Thoracic aorta (tissue), 2 donors: Measurements from ENCODE around the gene SUPT4H1. TPM values are rescaled to one million over a fixed set of nuclear protein-coding genes. Genes with fewer than 3 reads are reported as not detected.

ENCODE experiments used
- ATAC-seq: fragments of 150-250 bp; one replicate; pipeline ENCODE4 v1.8.0; 2017; ENCODE audit warnings: low read depth; ENCODE audit not compliant: insufficient number of reproducible peaks, low FRiP score
- DNase-seq: peaks from one replicate; pipeline ENCODE4 v3.0.0-alpha.2; 2020; ENCODE audit warnings: low spot score
- H3K27ac ChIP-seq, 2 donors: fragments of 200-600 bp; sonication (generic); 1 replicate in 1 of 2; 2 replicates in 1 of 2; pipeline ENCODE4 v1.5.1; 2016; ENCODE audit warnings: mild to moderate bottlenecking in 2 of 2, moderate library complexity in 2 of 2
- H3K27me3 ChIP-seq: fragments of 200-600 bp; sonication (generic); replicated peaks from 2 replicates; pipeline ENCODE4 v1.6.0; 2016; ENCODE audit warnings: mild to moderate bottlenecking; ENCODE audit not compliant: insufficient read depth
- H3K36me3 ChIP-seq: fragments of 200-600 bp; sonication (generic); one replicate; pipeline ENCODE4 v1.5.1; 2016
- H3K4me1 ChIP-seq, 2 donors: fragments of 200-600 bp; sonication (generic); 1 replicate in 1 of 2; 2 replicates in 1 of 2; pipeline versions ENCODE4 v1.5.1 to v1.6.0; 2016; ENCODE audit warnings: low read depth in 2 of 2, mild to moderate bottlenecking in 1 of 2; ENCODE audit not compliant: control insufficient read depth in 1 of 2
- H3K4me3 ChIP-seq: fragments of 200-600 bp; sonication (generic); 2 replicates; pipeline ENCODE4 v1.5.1; 2016; ENCODE audit warnings: mild to moderate bottlenecking
- H3K9me3 ChIP-seq: fragments of 200-600 bp; sonication (generic); 2 replicates; pipeline ENCODE4 v1.5.1; 2016
- total RNA-seq, 2 donors: library from RNA; depleted of rRNA; stranded (reverse); fragments of >200 nt; gene quantifications; one replicate each; pipeline versions ENCODE4 v1.1.0 to v1.2.3, GENCODE V29; 2016
- TF ChIP-seq, protein P1 (sequence below): fragments of 200-600 bp; sonication (generic); IDR thresholded peaks from one replicate; pipeline ENCODE4 v1.5.1; 2019; ENCODE audit warnings: antibody characterized with exemption

The SUPT4H1 gene
- total RNA-seq, 2 donors from 2014 or later, result 30.6 to 37.3 TPM

DNA sequence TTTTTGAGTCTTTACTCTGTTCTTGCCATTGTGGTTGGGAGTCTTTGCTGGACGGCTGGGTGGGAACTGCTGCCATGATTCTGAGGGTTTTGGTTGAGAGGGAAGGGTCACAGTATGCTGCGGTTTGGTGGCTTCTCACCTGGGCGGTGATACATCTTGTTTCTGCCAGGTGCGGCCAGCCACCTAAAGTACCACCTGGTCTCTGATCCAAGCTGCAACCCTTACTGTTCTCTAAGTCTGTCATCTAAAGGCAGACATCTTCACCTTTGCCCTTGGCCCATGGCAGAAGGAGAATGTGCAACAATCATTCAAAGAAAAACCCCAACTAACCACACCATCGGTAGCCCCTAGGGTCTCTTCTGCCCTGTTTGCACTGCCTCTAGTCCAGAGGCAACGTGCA is 51.7 kb downstream of the SUPT4H1 start:
- H3K36me3 ChIP-seq, result no peaks in the 10 kb centered on the region
- H3K9me3 ChIP-seq, result no peaks in the 10 kb centered on the region
- no peak overlapping the region for H3K27ac ChIP-seq
- ATAC-seq, result no peak
- H3K27me3 ChIP-seq, result no peaks in the 10 kb centered on the region
- no peaks in the 10 kb centered on the region for H3K4me1 ChIP-seq
- no peak overlapping the region for H3K4me3 ChIP-seq
- TF ChIP-seq, protein P1, sequence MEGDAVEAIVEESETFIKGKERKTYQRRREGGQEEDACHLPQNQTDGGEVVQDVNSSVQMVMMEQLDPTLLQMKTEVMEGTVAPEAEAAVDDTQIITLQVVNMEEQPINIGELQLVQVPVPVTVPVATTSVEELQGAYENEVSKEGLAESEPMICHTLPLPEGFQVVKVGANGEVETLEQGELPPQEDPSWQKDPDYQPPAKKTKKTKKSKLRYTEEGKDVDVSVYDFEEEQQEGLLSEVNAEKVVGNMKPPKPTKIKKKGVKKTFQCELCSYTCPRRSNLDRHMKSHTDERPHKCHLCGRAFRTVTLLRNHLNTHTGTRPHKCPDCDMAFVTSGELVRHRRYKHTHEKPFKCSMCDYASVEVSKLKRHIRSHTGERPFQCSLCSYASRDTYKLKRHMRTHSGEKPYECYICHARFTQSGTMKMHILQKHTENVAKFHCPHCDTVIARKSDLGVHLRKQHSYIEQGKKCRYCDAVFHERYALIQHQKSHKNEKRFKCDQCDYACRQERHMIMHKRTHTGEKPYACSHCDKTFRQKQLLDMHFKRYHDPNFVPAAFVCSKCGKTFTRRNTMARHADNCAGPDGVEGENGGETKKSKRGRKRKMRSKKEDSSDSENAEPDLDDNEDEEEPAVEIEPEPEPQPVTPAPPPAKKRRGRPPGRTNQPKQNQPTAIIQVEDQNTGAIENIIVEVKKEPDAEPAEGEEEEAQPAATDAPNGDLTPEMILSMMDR, result no peak
- DNase-seq, result no peak

Other genes with a start within 250 kb of the SUPT4H1 start
- gene OR4D1, start 203.8 kb downstream of the SUPT4H1 start, total RNA-seq, result not detected
- gene OR4D2, start 185.2 kb downstream of the SUPT4H1 start, total RNA-seq, result not detected
- gene EPX, start 159.5 kb downstream of the SUPT4H1 start, total RNA-seq, result not detected
- 10 to 100 TPM; 10.5 to 10.8 TPM for gene MKS1, start 132.9 kb downstream of the SUPT4H1 start, total RNA-seq
- not detected for gene LPO, start 113.6 kb downstream of the SUPT4H1 start, total RNA-seq
- gene MPO, start 71.3 kb downstream of the SUPT4H1 start, total RNA-seq, result under 1 TPM in 1 of 2 donors, not detected in 1; 0.14 TPM
- 10 to 100 TPM; 22.6 to 26.3 TPM for gene TSPOAP1, start 23.4 kb downstream of the SUPT4H1 start, total RNA-seq
- gene RNF43, start 65.3 kb upstream of the SUPT4H1 start, total RNA-seq, result under 1 TPM; under 0.01 to 0.49 TPM
- under 1 TPM in 1 of 2 donors, not detected in 1; 0.14 TPM for gene HSF5, start 136.2 kb upstream of the SUPT4H1 start, total RNA-seq
- gene MTMR4, start 162.4 kb upstream of the SUPT4H1 start, total RNA-seq, result 10 to 100 TPM; 31.7 to 55.4 TPM